ENCODE data around the gene ZCCHC24. TPM values are rescaled to one million over a fixed set of nuclear protein-coding genes. Genes with fewer than 3 reads are reported as not detected.

ZCCHC24 gene
- total RNA-seq, 4 donors from 2014 or later: 32.8 to 122 (median 37.7) TPM

DNA sequence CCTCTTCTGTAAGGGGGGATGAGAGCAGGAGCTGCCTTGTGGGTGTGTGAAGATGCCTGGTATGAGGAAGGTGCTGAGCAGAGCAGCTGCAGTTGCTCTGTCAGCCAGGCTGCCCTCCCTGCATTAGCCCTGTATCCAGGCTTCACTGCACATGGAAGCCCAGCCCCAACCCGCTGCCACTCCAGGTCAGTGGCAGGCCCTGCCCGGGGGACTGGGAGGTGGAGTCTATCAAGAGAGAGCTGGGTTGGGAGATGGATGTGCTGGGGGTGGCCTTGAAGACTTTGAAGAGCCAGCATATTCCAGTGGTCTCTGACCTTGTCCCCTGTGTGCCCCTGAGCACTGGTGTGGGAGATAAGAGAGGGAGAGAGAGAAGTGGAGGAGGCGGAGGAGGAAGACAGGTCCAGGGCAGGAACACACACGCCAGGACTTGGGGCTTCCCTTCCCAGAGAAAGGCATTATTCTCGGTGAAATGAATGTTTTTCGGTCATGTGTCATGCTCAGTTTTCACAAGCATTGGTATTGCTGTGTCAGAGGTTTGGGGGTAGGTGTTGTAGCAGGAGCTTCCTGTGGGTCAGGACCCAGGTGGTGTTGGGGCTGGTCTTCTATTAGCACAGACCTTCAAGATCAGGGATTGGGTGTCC lies 95.5 kb downstream of the ZCCHC24 start:
- TF ChIP-seq, protein P1, sequence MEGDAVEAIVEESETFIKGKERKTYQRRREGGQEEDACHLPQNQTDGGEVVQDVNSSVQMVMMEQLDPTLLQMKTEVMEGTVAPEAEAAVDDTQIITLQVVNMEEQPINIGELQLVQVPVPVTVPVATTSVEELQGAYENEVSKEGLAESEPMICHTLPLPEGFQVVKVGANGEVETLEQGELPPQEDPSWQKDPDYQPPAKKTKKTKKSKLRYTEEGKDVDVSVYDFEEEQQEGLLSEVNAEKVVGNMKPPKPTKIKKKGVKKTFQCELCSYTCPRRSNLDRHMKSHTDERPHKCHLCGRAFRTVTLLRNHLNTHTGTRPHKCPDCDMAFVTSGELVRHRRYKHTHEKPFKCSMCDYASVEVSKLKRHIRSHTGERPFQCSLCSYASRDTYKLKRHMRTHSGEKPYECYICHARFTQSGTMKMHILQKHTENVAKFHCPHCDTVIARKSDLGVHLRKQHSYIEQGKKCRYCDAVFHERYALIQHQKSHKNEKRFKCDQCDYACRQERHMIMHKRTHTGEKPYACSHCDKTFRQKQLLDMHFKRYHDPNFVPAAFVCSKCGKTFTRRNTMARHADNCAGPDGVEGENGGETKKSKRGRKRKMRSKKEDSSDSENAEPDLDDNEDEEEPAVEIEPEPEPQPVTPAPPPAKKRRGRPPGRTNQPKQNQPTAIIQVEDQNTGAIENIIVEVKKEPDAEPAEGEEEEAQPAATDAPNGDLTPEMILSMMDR (IDR thresholded peaks at IDR 0.05): no peak
- TF ChIP-seq POLR2A (IDR thresholded peaks at IDR 0.05): no peak
- Histone ChIP-seq H3K36me3 (no peaks in the 10 kb centered on the region), H3K27ac (no peak overlapping the region), H3K27me3 (no peaks in the 10 kb centered on the region), H3K4me3 (no peak overlapping the region), H3K9me3 (no peaks in the 10 kb centered on the region), H3K4me1 (peaks cover 0 to 6% of the 10 kb centered on the region in 2 donors)
- no peak for DNase-seq
- intact Hi-C loops (cut with DNase I; ENCODE audit: low total_unique reads): no loop called here

DNA sequence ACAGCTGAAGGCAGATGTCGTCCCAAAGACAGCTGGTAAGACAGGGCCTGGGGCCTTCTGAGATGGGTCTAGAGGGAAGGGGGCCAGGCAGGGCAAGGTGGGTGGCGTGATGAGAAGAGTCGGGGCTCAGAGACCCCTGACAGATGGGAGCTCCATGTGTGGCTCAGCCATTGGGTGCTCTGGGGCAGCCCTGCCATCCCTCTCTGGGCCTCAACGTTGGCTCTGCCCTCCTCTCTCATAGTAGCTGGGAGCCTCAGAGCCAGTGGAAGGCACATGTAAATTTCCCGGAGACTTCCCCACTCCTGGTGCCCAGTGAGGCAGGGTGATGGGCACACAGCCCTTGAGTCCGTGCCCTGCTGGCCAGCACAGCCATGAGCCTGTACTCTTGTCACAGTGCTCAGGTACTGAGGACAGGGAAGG lies 96.3 kb downstream of the ZCCHC24 start:
- intact Hi-C loops (cut with DNase I; ENCODE audit: low total_unique reads): no loop called here
- Histone ChIP-seq H3K27me3 (no peaks in the 10 kb centered on the region), H3K36me3 (no peaks in the 10 kb centered on the region), H3K9me3 (no peaks in the 10 kb centered on the region), H3K4me1 (peaks cover 0 to 6% of the 10 kb centered on the region in 2 donors), H3K27ac (no peak overlapping the region), H3K4me3 (no peak overlapping the region)
- TF ChIP-seq POLR2A (IDR thresholded peaks at IDR 0.05): no peak
- TF ChIP-seq, protein P1 (IDR thresholded peaks at IDR 0.05): no peak
- no peak for DNase-seq

DNA sequence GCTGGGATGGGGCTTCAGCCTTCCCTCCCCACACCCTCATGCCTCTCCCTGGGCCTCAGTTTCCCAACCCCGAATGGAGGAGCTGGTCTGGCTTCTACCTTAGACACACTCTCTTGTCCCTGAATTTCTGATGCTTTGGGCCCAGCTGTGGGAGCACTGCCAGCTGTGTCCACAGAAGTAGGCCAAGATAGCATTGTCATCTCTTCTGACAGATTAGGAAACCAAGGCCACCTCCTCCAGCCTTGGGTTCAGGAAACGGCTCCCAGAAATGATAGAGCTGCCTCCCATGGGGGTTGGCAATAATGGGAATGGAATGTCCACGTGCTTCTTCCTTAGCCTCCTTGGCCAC lies 96.8 kb downstream of the ZCCHC24 start:
- peak overlapping the region; percentile 47 to 90 for H3K4me3 ChIP-seq
- no peak for DNase-seq

DNA sequence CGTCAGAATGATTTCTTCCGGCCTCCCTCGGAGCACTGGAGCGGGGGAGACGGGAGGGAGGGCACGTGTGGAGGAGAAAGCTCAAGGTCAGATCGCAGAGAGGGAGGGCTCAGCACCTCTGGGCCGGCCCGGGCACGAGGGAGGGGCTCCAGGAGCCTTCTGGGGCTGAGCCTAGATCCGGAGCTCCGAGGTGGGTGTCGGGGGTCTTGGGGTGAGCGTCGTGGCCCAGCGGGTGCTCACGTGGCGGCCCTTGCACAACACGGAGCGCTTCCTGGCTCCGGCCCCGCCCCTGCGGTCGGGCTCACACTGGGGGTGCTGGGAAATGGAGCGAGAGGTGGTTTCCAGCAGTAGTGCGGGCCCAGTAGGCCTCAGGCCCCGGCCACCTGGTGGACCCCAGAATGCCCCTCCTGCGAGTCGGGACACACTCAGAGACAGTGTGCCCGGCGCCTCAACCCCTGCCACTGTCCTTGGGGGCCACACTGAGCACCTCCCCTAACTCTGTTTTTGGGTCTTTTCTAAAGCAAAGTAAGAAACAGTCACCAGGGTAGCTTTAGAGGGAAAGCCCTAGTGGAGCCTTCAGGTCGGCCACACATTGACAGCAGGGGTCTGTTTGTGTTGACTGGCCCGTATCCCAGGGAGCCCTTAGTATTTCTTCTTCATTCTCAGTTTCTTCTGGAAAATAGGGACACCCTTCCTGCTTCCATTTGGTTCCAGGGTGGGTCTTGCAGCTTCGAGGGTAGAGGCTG lies 97.4 kb downstream of the ZCCHC24 start:
- Histone ChIP-seq H3K27me3 (no peaks in the 10 kb centered on the region), H3K4me1 (peaks cover 0 to 6% of the 10 kb centered on the region in 2 donors), H3K9me3 (no peaks in the 10 kb centered on the region), H3K4me3 (peak overlapping the region; percentile 47 to 90), H3K27ac (peak overlapping the region; percentile 73 to 83), H3K36me3 (no peaks in the 10 kb centered on the region)
- DNase-seq: peak; percentile 69 to 74
- no peak for TF ChIP-seq POLR2A (IDR thresholded peaks at IDR 0.05)
- TF ChIP-seq, protein P1 (IDR thresholded peaks at IDR 0.05): peak in 1 of 4 experiments; percentile 9
- intact Hi-C loops (cut with DNase I; ENCODE audit: low total_unique reads): no loop called here

More for the DNA sequence above, 96.8 kb downstream of the ZCCHC24 start:
- peak overlapping the region; percentile 73 to 83 for H3K27ac ChIP-seq
- H3K27me3 ChIP-seq: no peaks in the 10 kb centered on the region
- H3K36me3 ChIP-seq: no peaks in the 10 kb centered on the region
- H3K4me1 ChIP-seq: peaks cover 0 to 6% of the 10 kb centered on the region in 2 donors
- H3K9me3 ChIP-seq: no peaks in the 10 kb centered on the region
- TF ChIP-seq, protein P1 (IDR thresholded peaks at IDR 0.05): no peak
- no peak for TF ChIP-seq POLR2A (IDR thresholded peaks at IDR 0.05)
- intact Hi-C loops (cut with DNase I; ENCODE audit: low total_unique reads): no loop called here

DNA sequence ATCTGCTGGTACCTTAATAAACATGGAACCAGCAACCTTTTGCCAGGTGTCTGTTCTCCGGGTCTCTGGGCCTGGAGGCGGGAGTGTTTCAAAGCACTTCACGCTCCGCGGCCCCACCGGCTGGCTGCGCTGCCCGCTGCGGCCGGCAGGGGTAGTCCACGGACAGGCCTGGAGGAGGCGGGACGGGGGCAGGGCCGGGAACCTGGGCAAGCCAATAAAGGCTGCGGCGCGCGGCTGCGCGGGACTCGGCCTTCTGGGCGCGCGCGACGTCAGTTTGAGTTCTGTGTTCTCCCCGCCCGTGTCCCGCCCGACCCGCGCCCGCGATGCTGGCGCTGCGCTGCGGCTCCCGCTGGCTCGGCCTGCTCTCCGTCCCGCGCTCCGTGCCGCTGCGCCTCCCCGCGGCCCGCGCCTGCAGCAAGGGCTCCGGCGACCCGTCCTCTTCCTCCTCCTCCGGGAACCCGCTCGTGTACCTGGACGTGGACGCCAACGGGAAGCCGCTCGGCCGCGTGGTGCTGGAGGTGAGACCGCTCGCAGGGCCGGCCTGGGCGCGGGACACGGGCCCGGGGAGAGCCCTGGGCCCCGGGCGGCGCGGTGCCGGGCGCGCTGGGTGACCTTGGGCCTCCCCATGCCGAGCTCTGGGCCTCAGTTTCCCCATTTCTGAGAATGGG lies 98.1 kb downstream of the ZCCHC24 start, which contains the start of gene PPIF:
TSS of gene PPIF (plus strand) at position 244 of the 668 bp plus-strand sequence. CDS start at position 324, 80 bp downstream.
- Histone ChIP-seq H3K27me3 (no peaks in the 10 kb centered on the region), H3K4me3 (peak within 1 kb of the TSS; percentile 47 to 90), H3K9me3 (no peaks in the 10 kb centered on the region), H3K36me3 (no peaks in the 10 kb centered on the region), H3K4me1 (peaks cover 0 to 6% of the 10 kb centered on the region in 2 donors), H3K27ac (peak within 1 kb of the TSS; percentile 73 to 83)
- TF ChIP-seq POLR2A (IDR thresholded peaks at IDR 0.05): peak; percentile 69 to 87
- TF ChIP-seq, protein P1 (IDR thresholded peaks at IDR 0.05): peak; percentile 97 to 99 (median 98)
- peak; percentile 92 to 94 for DNase-seq
- intact Hi-C loops (cut with DNase I; ENCODE audit: low total_unique reads): no loop called here
